IPS DF 19.7 (cell line): ENCODE data around the gene DMRT1.

Experiments used
- DNase-seq: peaks from one replicate; pipeline ENCODE4 v3.0.0-alpha.2; 2013; ENCODE audit warnings: low read depth, low spot score

The DMRT1 gene

DNA sequence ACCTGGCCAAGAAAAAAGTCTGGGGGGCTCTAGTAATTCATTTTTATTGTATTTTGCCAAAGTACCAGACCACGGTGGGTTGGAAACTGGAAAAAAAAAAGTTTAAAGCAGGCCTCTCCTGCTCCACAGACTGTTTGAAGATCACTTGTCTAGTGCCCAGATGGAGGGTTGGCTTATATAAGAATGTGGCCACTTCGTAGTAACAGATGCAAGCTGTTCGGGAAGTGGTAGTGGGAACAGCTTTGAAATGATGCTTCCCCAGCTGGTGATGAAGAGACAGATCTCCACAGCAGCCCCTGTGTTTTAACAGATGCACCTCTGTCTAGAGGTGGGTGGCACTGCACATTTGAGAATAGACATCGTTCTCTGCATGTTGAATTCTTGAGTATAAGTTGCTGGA, 80.7 kb downstream of the DMRT1 start:
- no peak for DNase-seq

DNA sequence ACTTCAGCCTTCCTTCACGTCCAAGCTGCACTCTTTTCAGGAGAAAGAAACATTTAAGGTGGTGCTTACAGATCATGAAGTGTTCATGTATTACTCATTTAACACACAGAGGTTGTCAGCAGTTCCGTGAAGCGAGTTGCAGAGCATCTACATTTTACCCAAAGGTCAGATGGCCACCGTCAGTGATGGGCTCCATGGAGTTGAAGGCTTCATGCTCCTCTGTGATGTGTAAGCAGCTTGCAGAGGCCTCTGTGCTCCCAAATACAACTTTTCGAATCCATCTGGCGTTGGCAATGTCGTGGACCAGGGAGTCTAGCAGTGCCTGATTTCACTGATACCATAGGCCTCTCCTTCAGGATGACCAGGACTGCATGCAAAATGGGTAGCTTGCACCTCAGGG, 81.2 kb downstream of the DMRT1 start:
- DNase-seq: no peak

DNA sequence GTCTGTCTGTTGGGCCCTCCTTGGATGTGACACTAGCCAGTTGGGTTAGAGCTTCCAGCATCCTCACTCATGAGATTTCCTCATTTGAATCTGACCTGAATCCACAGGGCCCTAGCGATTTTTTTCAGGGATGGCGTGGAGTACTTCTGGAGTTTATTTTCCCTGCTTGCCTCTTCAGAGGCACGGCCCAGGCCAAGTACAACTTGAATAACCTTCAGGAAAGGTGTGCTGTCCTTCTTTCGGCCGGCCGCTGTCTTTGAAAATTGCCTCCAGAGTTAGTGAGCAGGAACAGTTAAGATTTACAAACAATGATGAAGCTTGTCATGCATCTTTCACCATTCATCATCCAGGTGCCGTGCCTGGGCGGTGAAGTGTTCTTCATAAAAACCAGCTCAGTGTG, 85.5 kb downstream of the DMRT1 start:
- no peak for DNase-seq

DNA sequence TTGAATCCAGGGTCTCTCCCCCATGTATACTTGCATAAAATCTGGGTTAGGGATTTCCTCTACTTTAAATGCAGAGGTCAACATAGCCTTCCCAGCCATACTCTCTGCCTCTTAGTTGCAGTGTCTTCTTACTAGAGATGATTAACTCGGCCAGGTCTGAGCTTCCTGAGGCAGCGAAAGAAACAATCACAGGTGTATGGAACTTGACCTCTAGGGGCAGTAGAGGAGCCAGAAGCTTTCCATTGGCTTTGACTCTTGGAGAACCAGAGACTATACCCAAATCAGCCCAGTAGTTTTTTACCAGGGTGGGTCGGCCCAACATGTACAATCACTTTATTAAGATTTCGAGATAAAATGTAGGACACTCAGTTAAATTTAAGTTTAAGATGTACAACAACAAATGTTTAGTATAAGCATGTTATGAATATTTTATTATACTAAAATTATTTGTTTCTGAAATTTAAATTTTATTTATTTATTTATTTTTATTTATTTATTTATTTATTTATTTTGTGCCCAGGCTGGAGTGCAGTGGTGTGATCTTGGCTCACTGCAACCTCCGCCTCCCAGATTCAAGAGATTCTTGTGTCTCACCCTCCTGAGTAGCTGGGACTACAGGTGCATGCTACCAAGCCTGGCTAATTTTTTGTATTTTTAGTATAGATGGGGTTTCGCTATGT, 87.0 kb downstream of the DMRT1 start:
- peak; percentile 63 for DNase-seq

DNA sequence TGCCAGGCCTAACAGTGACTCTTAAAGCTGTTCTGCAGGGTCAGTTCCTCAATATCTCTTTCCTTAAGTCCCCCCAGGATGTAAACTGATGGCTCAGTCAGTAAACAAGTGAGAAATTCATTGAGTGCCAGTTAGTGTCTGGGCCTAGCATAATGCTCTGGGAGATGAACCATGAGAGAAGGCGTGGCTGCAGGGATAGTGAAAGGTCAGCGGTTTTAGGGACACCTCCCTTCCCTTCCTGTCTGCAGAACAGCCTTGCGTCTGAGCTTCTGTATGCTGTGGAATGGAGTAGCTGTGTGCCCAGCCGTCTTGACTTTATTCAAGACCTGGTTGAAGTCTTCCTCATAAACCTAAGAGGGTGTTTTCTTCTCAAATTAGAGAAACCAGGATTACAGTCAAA, 88.2 kb downstream of the DMRT1 start:
- no peak for DNase-seq

DNA sequence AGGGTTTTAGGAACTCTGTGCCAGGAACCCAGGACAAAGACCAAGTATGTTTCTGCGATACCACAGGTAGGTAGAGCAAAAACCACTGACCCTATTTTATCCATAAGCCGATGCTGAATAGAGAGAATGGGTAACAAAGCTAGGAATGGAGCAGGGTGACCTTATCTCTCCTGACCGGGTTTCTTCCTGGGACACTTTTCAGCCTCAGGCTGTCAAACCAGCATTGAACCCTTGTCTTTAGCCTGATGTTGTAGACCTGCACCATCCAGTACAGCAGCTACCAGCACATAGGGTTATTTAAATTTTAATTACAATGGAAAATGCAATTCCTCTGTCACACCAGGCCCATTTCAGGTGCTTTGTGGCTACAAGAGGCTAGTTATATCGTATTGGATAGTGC, 91.9 kb downstream of the DMRT1 start:
- DNase-seq: no peak

DNA sequence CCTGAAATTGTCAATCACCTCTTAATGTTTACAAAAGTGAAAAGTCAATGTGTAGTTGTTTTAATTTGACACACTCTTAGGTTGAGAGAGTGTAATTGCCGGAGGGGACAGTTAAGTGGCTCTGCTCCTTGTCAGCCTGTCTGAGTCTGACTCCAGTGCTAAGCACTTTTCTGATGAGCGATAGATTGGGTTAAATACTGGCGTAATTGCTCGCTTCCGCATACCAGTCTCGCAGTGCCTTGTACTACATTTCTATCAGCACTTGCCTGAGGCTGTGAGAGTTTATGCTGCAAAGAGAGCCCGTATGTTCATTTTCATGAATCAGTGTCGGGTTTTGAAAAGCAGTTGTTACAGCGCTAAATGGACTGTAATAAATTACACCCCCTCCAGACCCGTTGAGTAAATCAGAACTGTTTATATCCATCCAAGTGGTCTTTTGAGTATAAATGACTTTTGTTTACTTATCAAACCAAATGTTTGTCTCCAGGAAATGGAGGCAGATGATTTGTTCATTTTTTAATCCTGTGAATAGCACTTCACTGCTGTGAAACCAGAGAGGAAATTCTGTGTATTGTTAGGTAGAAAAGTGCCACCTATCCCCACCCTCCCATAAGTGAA, 94.0 kb downstream of the DMRT1 start:
- no peak for DNase-seq

DNA sequence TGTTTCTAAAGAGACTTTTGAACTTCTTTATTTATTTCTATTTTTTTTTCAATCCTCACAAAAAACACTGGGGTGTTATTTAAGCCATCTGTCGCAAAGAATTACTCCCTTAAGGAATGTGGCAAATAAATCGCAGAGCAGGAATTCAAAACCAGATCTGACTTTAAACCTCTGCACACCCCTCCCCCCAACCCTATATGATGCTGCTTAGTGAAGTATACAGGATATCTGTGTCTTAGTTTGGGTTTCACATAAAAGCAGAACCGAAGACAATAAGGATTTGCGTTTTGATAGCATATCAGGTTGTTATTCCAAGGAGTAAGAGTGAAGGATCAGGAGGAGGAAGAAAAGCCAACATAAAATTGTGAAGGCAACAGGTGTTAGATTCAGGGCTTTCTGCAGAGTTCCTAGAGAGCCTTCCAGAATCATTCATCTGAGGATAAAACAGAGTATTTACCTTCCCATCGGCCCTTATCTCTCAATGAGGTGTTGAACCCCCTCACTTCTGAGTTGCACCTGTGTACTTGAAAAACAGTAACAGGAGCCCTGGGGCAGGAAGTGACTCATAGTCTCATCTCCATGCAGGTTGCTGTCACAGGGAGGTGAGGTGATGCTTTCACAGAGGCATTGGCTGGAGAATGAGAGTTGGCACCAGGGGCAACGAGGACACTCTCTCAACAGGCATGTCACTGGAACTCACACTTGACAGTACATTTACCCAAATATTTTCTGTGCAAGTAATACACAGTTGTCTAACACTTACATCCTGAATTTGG, 101.5 kb downstream of the DMRT1 start:
- DNase-seq: peak; percentile 33

DNA sequence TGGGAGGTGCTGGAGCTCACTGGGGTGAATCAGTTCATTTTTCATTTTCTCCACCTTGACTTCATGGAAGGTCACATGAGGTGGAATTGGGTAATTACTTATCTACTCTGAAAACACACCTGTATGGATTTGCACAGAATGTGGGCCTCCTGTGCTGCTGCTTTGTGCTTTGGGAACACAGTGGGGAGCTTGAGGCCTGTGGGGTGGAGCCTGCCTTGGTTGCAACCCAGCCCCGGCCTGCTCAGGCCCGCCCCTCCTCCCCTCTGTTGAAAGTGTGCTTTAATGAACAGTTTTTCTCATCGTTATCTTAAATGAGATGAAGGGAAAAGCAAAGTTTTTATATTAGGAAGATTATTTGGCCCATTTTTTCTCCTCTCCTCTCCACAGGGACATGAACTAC, 106.5 kb downstream of the DMRT1 start:
- no peak for DNase-seq

DNA sequence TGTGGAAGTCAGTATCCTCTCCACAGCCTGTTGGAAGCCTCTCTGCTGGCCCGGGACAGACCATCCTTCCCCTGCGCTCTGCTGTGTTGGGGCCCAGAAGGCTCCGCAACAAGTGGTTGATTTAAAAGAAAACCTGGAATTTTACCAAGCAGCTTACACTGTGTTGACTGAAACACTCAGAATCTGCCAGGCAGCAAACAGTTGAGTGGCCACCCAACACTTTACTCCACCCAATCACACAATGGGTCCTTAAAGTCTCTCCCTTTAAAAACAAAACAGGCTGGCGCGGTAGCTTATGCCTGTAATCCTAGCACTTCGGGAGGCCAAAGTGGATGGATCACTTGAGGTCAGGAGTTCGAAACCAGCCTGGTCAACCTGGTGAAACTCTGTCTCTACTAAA, 107.0 kb downstream of the DMRT1 start:
- DNase-seq: no peak

DNA sequence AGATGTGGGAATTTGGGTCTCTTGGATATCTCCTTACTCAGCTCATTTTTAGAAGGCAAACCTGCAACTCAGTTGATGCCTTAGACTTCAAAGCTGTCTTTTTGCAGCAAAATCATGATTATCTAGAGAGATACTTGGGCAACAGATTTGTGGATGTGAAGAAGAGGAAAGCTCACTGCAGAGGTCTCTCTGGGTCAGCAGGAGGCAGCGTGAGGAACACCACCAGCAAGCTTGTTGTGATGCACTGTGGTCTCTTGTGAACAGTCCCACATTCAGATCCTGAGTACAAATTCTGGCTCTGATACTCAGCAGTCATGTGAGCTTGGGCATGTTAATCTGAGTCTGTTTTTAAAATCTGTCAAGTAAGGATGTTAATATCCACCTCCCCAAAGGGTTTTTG, 108.6 kb downstream of the DMRT1 start:
- DNase-seq: no peak

DNA sequence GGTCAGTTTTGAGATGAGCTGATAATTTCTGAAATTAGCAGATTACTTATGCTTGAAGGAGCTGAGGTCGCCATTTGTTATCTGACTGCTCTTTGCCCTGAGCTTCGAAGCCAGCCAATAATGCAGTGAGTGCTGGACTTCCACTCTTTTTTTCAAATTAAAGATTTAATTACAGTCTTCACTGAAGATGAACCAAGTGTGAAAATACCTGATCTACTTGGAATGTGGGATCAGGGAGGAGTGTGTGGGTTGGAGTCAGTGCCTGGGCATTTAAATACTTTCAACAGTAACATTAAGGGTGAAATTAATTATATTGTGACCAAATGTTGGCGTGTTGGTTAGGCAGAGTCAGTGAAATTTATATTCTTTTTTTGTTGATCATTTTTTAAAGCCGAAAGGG, 111.0 kb downstream of the DMRT1 start:
- DNase-seq: no peak

DNA sequence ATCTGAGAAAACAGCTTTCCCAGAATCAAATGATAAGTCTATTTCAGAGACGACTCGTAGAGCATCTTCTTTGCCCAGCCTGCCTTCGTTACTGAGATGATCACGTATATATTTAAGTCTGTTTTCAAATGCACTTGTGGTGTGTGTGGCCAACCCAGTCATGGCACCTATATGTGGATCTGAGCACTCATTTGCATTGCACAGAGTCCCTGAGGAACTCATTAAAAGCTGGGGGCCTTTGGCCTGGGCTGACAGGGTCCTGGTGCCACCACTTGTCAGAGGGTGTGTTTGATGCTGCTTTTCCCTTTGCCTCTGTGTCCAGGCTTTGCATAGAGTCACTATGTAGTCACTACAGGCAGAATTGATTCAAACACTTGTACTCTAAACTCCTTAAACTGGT, 117.6 kb downstream of the DMRT1 start:
- no peak for DNase-seq

DNA sequence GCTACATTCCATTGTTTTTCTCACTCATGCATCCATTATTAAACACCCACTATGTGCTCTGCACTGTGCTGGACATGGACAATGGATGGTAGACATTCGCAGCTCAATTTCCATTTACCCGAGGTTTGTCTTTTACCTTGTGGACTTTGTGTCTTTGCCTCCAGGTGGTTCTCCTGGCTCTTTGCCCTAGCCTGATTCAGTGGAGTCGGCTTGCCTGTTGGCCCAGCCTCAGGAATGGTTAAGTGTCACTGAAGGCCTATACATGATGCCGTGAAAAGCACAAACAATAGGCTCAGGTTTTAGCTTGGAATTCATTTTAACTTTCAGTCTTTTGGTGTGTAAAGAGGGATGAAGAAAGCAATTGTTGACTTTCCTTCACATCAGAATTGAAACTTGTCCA, 118.4 kb downstream of the DMRT1 start:
- no peak for DNase-seq

DNA sequence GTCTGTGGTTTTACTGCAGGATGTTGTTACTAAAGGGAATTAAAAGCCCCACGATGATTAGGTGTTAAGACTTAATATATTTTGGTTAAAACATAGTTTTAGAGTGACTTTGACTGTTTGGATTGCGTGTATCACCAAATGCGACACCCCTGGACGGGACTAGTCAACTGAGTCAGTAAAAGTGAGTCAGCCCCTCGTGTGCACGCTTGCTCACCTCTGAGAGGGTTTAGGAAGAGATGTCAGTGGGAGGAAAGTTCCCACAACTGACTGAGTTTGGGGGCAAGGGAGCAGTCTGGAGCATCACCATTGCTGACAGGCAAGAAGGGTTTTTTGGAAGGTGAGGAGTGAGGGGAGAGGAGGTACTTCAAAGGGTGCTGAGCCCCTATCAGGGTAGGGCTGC, 120.5 kb downstream of the DMRT1 start:
- DNase-seq: no peak

DNA sequence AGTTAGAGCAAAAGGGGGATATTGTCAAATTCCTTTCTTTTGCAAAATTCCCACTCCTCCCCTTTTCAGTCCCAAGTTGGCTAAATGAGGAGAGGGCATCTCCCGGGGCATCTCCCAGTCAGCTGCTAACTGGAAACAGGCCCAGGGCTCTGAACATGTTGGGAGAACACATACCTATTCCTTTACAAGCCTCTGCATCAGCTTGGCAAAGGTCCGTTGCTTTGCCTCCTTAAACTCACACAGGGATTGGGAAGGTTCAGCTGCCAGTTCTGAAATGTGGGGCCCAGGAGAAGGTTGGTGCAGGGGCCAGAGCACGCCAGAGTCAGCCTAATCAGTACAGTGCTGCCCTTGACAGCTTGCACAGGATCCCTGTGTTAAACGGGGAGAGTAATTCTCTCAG, 124.0 kb downstream of the DMRT1 start:
- DNase-seq: no peak

DNA sequence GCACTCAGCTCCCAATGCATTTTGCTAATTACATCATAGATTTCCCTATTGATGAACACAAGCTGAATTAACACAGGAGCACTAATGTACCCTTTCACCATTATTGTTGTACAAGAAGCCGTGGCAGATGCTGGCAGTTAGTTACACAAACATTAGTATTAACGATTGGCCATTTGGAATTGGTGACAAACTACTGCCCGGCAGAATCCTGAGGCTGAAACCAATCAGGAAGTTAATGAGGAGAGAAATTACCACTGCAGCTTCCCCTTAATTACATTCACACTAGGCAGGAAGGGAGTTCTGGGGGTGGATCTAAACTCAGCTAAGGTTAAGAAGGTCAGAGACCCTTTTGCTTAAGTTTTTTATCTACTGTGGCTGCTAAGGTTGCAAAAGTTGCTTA, 125.4 kb downstream of the DMRT1 start:
- no peak for DNase-seq

DNA sequence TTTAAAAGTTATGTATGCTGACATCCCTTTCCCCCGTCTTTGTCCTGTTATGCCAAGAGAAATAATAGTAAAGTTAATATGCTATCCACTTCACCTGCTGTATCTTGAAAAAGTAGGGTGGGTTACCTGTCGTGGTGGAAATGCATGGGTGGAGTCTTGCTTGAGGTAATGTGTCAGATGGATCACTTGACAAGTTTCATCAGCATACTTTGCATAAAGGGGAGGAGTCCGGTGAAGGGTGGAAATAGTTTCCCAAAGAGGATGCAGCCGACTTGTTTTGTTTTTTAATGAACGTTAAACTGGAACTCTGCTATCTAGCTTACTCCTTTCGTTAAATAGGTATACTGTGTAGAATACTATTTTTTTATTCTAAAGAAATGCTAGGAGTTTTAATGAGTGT, 125.9 kb downstream of the DMRT1 start:
- no peak for DNase-seq

DNA sequence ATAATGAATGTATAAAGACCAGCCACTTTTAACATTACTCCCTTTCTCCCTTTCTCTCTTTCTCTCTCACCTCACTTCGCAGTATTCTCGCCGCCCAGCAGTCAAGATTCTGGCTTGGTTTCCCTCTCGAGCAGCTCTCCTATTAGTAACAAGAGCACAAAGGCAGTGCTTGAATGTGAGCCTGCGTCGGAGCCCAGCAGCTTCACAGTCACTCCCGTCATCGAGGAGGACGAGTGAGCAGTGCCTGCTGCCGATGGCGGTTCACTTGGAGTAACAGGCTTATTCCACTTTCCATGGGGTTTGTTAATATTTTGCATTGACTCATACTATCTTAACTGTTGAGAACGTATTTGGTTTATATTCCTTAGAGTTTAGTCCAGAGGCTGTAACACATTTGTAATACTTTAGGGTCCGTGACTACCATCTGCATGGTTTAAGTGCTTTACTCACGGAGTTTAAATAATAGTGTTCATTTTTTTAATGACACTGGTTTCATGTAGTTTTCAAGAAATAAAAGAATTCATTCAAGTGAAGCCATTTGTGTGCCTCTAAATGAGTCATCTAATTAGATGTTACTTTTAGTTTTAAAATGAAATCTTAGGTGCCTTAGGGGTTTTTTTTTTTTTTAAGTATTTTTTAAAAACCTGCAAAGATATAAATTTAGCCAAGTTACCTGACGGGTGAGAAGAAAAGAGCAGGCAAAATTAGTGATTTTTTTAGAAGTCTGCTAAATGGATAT, 126.6 kb downstream of the DMRT1 start:
- no peak for DNase-seq

DNA sequence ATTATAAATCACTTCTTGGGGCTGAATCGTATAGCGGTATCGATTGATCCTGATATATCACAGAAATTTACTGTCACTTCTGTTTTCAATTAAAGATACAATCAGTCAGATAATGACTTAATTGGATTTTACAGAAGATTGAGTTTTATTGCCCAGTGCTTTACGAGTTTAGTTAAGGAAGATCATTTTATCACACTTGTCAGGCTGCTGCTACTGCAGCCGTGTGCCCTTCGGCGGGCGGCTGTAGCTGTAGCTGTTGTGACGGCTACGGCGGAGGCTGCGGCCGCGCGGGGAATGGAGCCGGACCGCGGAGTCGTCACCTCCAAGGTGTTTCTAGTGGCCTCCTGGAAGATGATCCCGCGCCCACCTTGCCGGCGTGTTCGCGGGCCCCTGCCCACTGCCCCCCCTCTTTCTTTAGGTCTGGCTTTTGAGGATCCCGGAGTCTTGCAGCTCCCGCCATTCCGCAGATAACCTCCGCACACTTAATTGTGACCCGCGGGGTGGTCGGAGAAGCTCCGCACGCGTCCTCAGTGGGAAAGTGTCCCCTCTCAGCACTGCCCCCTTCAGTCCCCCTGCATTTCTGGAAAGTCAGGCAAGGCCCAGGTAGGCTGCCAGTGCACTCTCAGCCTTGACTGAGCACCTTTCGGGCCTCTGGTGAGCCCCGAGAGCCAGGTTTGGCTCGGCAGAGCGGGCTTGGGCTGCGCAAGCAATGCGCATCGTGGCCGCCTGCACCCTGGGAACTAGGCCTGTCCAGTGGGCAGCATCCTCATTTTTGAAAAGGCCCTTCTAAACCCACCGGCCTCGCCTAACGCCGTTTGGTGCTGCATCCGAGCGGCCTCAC, 128.0 kb downstream of the DMRT1 start:
- no peak for DNase-seq
